Neural cell (in vitro differentiated cells): ENCODE results near the gene HAAO.

Source experiments
- EP300 ChIP-seq: fragments of 450-650 bp; conservative IDR thresholded peaks from 2 replicates; pipeline ENCODE4 v1.6.1; 2014; ENCODE audit warnings: antibody characterized with exemption, mild to moderate bottlenecking, moderate library complexity; ENCODE audit not compliant: poor library complexity, severe bottlenecking
- EZH2 ChIP-seq: fragments of 200-600, 300-800 bp; shearing (Covaris generic), sonication (generic); IDR thresholded peaks from 2 replicates; pipeline ENCODE4 v1.6.1; 2014; ENCODE audit warnings: antibody characterized with exemption, low read length, borderline replicate concordance, mild to moderate bottlenecking; ENCODE audit not compliant: insufficient read depth, poor library complexity, severe bottlenecking
- MXI1 ChIP-seq: fragments of 450-650 bp; conservative IDR thresholded peaks from 2 replicates; pipeline ENCODE4 v1.6.1; 2014; ENCODE audit warnings: antibody characterized with exemption, mild to moderate bottlenecking; ENCODE audit not compliant: poor library complexity, severe bottlenecking
- POLR2AphosphoS5 ChIP-seq: IDR thresholded peaks from 2 replicates; pipeline ENCODE4 v1.6.1; 2012
- RAD21 ChIP-seq: fragments of 450-650 bp; conservative IDR thresholded peaks from 2 replicates; pipeline ENCODE4 v1.6.1; 2014; ENCODE audit warnings: antibody characterized with exemption, mild to moderate bottlenecking, moderate library complexity
- SMC3 ChIP-seq: fragments of 450-650 bp; conservative IDR thresholded peaks from 2 replicates; pipeline ENCODE4 v1.6.1; 2014; ENCODE audit warnings: antibody characterized with exemption, mild to moderate bottlenecking, moderate library complexity; ENCODE audit not compliant: poor library complexity
- TAF1 ChIP-seq: IDR thresholded peaks from 2 replicates; pipeline ENCODE4 v1.6.1; 2012; ENCODE audit warnings: low read depth
- TF ChIP-seq, protein P1 (sequence below): fragments of 450-650 bp; IDR thresholded peaks from 2 replicates; pipeline ENCODE4 v1.5.1; 2014; ENCODE audit warnings: antibody characterized with exemption, mild to moderate bottlenecking, moderate library complexity; ENCODE audit not compliant: poor library complexity, severe bottlenecking
- TF ChIP-seq, protein P2 (sequence below): IDR thresholded peaks from 2 replicates; pipeline ENCODE4 v1.6.1; 2012; ENCODE audit warnings: borderline replicate concordance

DNA sequence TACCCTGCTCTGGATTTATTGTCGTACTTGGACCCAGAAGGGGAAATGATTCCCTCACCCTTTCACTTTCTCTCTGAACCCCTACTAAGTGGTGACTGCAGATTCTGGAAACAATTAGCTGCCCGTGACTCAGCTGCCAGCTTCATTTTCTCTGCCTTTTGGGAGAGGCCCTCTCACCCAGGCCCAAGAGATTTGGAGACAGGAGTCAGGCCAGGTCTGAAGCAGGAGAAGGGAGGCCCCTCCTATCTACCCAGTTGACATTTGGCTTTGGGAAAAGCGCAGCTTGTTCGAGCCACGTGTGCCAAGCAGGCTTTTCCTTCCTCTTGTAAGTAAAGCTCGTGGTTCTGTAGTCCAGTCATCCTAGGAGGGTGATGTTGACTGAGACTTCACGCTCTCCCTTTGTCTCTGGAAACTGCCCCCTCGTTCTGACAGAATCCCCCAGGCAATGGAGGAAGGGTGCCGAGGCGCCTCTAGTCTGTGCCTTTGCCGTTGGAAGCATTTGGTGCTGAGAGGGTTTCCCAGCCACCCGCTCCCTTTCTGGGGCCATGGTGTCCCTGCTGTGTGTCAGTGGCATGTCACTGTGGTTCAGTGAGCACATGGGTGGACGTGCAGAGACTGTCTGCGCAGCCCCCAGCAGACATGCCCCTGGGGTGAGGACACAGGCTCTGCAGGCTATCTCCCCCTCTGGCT, 37.0 kb downstream of the HAAO start:
- TF ChIP-seq SMC3 (no peak), EZH2 (no peak), TAF1 (no peak), EP300 (no peak), RAD21 (no peak), POLR2AphosphoS5 (no peak), MXI1 (no peak)
- TF ChIP-seq, protein P1, sequence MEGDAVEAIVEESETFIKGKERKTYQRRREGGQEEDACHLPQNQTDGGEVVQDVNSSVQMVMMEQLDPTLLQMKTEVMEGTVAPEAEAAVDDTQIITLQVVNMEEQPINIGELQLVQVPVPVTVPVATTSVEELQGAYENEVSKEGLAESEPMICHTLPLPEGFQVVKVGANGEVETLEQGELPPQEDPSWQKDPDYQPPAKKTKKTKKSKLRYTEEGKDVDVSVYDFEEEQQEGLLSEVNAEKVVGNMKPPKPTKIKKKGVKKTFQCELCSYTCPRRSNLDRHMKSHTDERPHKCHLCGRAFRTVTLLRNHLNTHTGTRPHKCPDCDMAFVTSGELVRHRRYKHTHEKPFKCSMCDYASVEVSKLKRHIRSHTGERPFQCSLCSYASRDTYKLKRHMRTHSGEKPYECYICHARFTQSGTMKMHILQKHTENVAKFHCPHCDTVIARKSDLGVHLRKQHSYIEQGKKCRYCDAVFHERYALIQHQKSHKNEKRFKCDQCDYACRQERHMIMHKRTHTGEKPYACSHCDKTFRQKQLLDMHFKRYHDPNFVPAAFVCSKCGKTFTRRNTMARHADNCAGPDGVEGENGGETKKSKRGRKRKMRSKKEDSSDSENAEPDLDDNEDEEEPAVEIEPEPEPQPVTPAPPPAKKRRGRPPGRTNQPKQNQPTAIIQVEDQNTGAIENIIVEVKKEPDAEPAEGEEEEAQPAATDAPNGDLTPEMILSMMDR: no peak
- TF ChIP-seq, protein P2, sequence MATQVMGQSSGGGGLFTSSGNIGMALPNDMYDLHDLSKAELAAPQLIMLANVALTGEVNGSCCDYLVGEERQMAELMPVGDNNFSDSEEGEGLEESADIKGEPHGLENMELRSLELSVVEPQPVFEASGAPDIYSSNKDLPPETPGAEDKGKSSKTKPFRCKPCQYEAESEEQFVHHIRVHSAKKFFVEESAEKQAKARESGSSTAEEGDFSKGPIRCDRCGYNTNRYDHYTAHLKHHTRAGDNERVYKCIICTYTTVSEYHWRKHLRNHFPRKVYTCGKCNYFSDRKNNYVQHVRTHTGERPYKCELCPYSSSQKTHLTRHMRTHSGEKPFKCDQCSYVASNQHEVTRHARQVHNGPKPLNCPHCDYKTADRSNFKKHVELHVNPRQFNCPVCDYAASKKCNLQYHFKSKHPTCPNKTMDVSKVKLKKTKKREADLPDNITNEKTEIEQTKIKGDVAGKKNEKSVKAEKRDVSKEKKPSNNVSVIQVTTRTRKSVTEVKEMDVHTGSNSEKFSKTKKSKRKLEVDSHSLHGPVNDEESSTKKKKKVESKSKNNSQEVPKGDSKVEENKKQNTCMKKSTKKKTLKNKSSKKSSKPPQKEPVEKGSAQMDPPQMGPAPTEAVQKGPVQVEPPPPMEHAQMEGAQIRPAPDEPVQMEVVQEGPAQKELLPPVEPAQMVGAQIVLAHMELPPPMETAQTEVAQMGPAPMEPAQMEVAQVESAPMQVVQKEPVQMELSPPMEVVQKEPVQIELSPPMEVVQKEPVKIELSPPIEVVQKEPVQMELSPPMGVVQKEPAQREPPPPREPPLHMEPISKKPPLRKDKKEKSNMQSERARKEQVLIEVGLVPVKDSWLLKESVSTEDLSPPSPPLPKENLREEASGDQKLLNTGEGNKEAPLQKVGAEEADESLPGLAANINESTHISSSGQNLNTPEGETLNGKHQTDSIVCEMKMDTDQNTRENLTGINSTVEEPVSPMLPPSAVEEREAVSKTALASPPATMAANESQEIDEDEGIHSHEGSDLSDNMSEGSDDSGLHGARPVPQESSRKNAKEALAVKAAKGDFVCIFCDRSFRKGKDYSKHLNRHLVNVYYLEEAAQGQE: no peak
